Measurements from ENCODE around the gene THBS2.
"Not testable (repeated sequence)": the region's sequence is repeated elsewhere in the genome, so short reads cannot be mapped to it uniquely, and the experiment has no call there.

Gene THBS2

GRCh38 chr6:169253337-169254238 is at the start of gene THBS2:
Gene THBS2 (minus strand): TSS chr6:169253846. CDS start chr6:169250784, 3,062 bp downstream.
- TF ChIP-seq CTCF (IDR thresholded peaks at IDR 0.05; ENCODE audit: insufficient read depth, missing control alignments), result no peak
- DNase-seq (ENCODE audit: insufficient read length, low spot score), result no peak
- no peak for FAIRE-seq

GRCh38 chr6:169302716-169303115 is 49.1 kb upstream of the THBS2 start:
- DNase-seq (ENCODE audit: insufficient read length, low spot score), result no peak
- no peak for TF ChIP-seq CTCF (IDR thresholded peaks at IDR 0.05; ENCODE audit: insufficient read depth, missing control alignments)
- FAIRE-seq, result no peak

GRCh38 chr6:169302255-169302654 is 48.6 kb upstream of the THBS2 start:
- DNase-seq (ENCODE audit: insufficient read length, low spot score) (no peak), FAIRE-seq (no peak)
- no peak for TF ChIP-seq CTCF (IDR thresholded peaks at IDR 0.05; ENCODE audit: insufficient read depth, missing control alignments)

- DNase-seq (ENCODE audit: insufficient read length, low spot score) (no peak), FAIRE-seq (no peak)
- no peak for TF ChIP-seq CTCF (IDR thresholded peaks at IDR 0.05; ENCODE audit: insufficient read depth, missing control alignments)
Observed at GRCh38 chr6:169300916-169301315, 47.3 kb upstream of the THBS2 start.

- DNase-seq (ENCODE audit: insufficient read length, low spot score), result not testable (repeated sequence)
Observed at GRCh38 chr6:169298626-169299025, 45.0 kb upstream of the THBS2 start.

GRCh38 chr6:169296622-169297021 is 43.0 kb upstream of the THBS2 start:
- FAIRE-seq (no peak), DNase-seq (ENCODE audit: insufficient read length, low spot score) (no peak)
- no peak for TF ChIP-seq CTCF (IDR thresholded peaks at IDR 0.05; ENCODE audit: insufficient read depth, missing control alignments)

More at GRCh38 chr6:169298626-169299025, 45.0 kb upstream of the THBS2 start:
- not testable (repeated sequence) for FAIRE-seq

- DNase-seq (ENCODE audit: insufficient read length, low spot score) (no peak), FAIRE-seq (no peak)
- TF ChIP-seq CTCF (IDR thresholded peaks at IDR 0.05; ENCODE audit: insufficient read depth, missing control alignments), result no peak
Observed at GRCh38 chr6:169296170-169296569, 42.5 kb upstream of the THBS2 start.

Measured in D721Med (cell line).